Measurements from ENCODE around the gene ADAM12. TPM values are rescaled to one million over a fixed set of nuclear protein-coding genes. Genes with fewer than 3 reads are reported as not detected.

ADAM12 gene
- total RNA-seq, 2 donors from 2014 or later, result 0.46 TPM; not detected in 1

DNA sequence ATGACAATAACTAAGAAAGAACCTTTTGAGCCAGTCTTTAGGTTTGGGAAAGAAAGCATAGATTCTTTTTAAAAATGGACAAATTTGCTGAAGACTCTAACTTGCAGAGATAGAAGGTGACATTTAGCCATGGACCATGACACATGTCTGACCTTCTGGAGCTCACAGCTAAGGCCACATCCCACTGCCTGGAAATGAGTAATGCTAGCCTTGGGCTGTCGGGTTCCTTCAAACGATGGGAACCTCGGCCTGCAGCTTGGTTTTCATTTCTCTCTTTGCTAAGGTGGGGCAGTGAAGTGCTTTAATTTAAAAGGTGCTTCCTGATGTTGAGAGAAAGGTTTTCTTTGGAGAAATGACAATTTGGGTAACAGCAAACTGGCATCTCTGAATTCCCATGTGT, 268.7 kb downstream of the ADAM12 start:
- H3K27me3 ChIP-seq (ENCODE audit: control insufficient read depth, insufficient read depth, low read length, poor library complexity, severe bottlenecking), result no peaks in the 10 kb centered on the region
- TF ChIP-seq, protein P1, sequence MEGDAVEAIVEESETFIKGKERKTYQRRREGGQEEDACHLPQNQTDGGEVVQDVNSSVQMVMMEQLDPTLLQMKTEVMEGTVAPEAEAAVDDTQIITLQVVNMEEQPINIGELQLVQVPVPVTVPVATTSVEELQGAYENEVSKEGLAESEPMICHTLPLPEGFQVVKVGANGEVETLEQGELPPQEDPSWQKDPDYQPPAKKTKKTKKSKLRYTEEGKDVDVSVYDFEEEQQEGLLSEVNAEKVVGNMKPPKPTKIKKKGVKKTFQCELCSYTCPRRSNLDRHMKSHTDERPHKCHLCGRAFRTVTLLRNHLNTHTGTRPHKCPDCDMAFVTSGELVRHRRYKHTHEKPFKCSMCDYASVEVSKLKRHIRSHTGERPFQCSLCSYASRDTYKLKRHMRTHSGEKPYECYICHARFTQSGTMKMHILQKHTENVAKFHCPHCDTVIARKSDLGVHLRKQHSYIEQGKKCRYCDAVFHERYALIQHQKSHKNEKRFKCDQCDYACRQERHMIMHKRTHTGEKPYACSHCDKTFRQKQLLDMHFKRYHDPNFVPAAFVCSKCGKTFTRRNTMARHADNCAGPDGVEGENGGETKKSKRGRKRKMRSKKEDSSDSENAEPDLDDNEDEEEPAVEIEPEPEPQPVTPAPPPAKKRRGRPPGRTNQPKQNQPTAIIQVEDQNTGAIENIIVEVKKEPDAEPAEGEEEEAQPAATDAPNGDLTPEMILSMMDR (conservative IDR thresholded peaks at IDR 0.05), result no peak
- Mint-ChIP-seq H3K27ac (no peak overlapping the region), H3K27me3 (ENCODE audit: insufficient read depth) (no peaks in the 10 kb centered on the region), H3K4me3 (no peak overlapping the region), H3K9me3 (no peaks in the 10 kb centered on the region), H3K4me1 (peaks cover 8% of the 10 kb centered on the region), H3K36me3 (ENCODE audit: low read depth) (no peaks in the 10 kb centered on the region)
- H3K27ac ChIP-seq (ENCODE audit: low read depth, low read length), result no peak overlapping the region
- H3K9ac ChIP-seq (ENCODE audit: extremely low read depth, low read length, poor library complexity, severe bottlenecking), result no peak overlapping the region
- no peaks in the 10 kb centered on the region for H3K9me3 ChIP-seq (ENCODE audit: control insufficient read depth, low read length)
- H3K4me1 ChIP-seq (ENCODE audit: control insufficient read depth, insufficient read depth, low read length), result no peaks in the 10 kb centered on the region
- H3K4me3 ChIP-seq (ENCODE audit: low read length), result no peak overlapping the region
- DNase-seq, result no peak
- 83 to 96% methylated on average over 3 of the region's 3 CpGs for WGBS, 2 experiments (ENCODE audit: insufficient coverage in 1 of 2, insufficient read length in 1 of 2)
- no peaks in the 10 kb centered on the region for H3K36me3 ChIP-seq (ENCODE audit: control insufficient read depth, insufficient read depth, low read length)

- TF ChIP-seq, protein P1 (conservative IDR thresholded peaks at IDR 0.05), result no peak
- no peak overlapping the region for H3K9ac ChIP-seq (ENCODE audit: extremely low read depth, low read length, poor library complexity, severe bottlenecking)
- no peaks in the 10 kb centered on the region for H3K36me3 Mint-ChIP-seq (ENCODE audit: low read depth)
- H3K36me3 ChIP-seq (ENCODE audit: control insufficient read depth, insufficient read depth, low read length), result no peaks in the 10 kb centered on the region
- H3K9me3 Mint-ChIP-seq, result no peaks in the 10 kb centered on the region
- H3K4me1 Mint-ChIP-seq, result peaks cover 8% of the 10 kb centered on the region
- WGBS, 2 experiments (ENCODE audit: insufficient coverage in 1 of 2, insufficient read length in 1 of 2), result 95 to 100% methylated on average over 2 to 4 of the region's 4 CpGs
- no peak overlapping the region for H3K4me3 ChIP-seq (ENCODE audit: low read length)
- DNase-seq, result no peak
- no peaks in the 10 kb centered on the region for H3K4me1 ChIP-seq (ENCODE audit: control insufficient read depth, insufficient read depth, low read length)
- no peak overlapping the region for H3K27ac ChIP-seq (ENCODE audit: low read depth, low read length)
- H3K27me3 Mint-ChIP-seq (ENCODE audit: insufficient read depth), result no peaks in the 10 kb centered on the region
- no peaks in the 10 kb centered on the region for H3K9me3 ChIP-seq (ENCODE audit: control insufficient read depth, low read length)
- no peak overlapping the region for H3K4me3 Mint-ChIP-seq
- H3K27me3 ChIP-seq (ENCODE audit: control insufficient read depth, insufficient read depth, low read length, poor library complexity, severe bottlenecking), result no peaks in the 10 kb centered on the region
- H3K27ac Mint-ChIP-seq, result no peak overlapping the region
Observed at GRCh38 chr10:126118476-126118875, 269.8 kb downstream of the ADAM12 start.

- H3K9me3 Mint-ChIP-seq, result no peaks in the 10 kb centered on the region
- H3K4me3 Mint-ChIP-seq, result no peak overlapping the region
- Histone ChIP-seq H3K27me3 (ENCODE audit: control insufficient read depth, insufficient read depth, low read length, poor library complexity, severe bottlenecking) (no peaks in the 10 kb centered on the region), H3K9ac (ENCODE audit: extremely low read depth, low read length, poor library complexity, severe bottlenecking) (no peak overlapping the region), H3K4me1 (ENCODE audit: control insufficient read depth, insufficient read depth, low read length) (no peaks in the 10 kb centered on the region), H3K27ac (ENCODE audit: low read depth, low read length) (no peak overlapping the region), H3K9me3 (ENCODE audit: control insufficient read depth, low read length) (no peaks in the 10 kb centered on the region), H3K4me3 (ENCODE audit: low read length) (no peak overlapping the region), H3K36me3 (ENCODE audit: control insufficient read depth, insufficient read depth, low read length) (no peaks in the 10 kb centered on the region)
- 86 to 94% methylated on average over 2 to 3 of the region's 3 CpGs for WGBS, 2 experiments (ENCODE audit: insufficient coverage in 1 of 2, insufficient read length in 1 of 2)
- no peaks in the 10 kb centered on the region for H3K27me3 Mint-ChIP-seq (ENCODE audit: insufficient read depth)
- DNase-seq, result no peak
- TF ChIP-seq, protein P1 (conservative IDR thresholded peaks at IDR 0.05), result no peak
- H3K27ac Mint-ChIP-seq, result no peak overlapping the region
- peaks cover 8% of the 10 kb centered on the region for H3K4me1 Mint-ChIP-seq
- H3K36me3 Mint-ChIP-seq (ENCODE audit: low read depth), result no peaks in the 10 kb centered on the region
Observed at GRCh38 chr10:126117196-126117595, 271.1 kb downstream of the ADAM12 start.

Measured in endodermal cell (in vitro differentiated cells).